Activated CD8-positive, alpha-beta memory T cell treated with anti-CD3 and anti-CD28 coated beads for 48 hours (primary cell): ENCODE data around the gene EXD3.

Experiments used
- DNase-seq, 3 experiments: peaks; one replicate each; pipeline ENCODE4 v3.0.0-alpha.2; 2020; ENCODE audit warnings: low read depth in 2 of 3, low spot score in 2 of 3

The EXD3 gene

DNA sequence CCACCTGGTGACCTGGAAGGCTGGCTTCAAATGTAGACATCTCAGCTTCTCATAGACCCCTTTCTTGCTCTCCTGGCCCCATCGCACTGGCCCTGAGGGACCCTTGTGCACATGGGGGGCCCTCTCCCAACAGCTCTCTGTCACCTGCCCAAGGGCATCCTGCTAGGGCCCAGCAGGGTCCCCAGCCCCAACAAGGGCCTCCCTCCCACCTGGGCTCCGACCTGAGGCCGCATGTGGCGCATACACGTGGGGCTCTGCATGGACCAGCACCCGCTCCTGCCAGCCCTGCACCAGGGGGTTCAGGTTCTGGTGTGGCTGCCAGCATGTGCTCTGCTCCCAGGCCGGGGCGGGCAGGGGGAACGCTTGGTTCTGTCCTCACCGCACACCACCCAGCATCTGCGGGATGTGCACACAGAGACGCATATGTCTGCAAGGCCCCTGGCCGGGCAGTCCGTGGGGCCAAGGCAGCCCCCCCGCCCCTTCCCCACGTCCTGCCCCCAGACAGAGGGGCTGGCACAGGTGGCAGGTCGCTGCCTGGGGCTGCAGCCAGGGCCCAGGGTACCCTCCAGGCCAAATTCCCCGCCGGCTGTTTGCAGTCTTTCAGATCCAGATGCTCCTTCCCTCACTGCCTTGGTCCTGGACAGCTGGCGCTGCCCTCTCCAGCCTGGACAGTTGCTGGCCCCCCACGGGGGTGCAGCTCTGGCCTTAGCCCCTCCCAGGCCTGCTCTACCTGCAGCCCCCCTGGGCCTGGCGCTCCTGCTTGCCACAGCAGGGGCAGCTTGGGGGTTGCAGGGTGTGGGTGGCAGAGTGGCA lies 103.0 kb downstream of the EXD3 start:
- no peak for DNase-seq

DNA sequence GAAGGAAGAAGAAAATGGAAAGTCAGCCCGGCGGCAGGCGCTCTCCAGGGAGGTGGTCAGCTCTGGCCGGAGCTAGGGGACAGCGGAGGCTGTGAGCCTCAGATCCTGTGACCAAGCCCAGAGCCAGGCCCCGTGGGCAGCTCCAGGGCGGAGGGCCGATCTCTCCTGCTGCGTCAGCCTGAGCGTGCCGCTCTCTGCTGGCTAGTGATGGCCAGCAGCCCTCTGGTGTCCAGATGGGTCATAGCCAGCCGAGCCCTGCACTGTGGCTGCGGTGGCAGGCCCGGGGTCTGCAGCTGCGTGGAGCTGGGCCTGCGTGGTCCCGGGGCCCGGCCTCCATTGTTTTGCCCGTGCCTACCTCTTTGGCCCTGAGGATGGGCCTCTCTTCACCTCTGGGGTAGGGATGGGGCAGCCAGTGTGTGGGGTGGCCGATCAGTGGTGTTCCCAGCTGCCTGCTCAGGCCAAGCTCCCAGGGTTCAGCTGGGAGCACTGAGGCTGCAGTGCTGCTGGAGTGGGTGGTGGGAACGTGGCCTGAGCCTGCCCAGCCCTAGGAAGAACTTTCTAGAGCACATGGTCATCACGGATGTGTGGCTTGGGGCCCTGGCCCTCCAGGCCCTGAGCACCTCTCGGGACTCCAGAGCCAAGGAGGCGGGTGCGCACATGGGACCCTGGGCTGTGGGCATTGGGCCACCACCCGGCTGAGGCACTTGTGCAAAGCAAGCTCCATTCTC lies 103.8 kb downstream of the EXD3 start:
- DNase-seq = no peak

DNA sequence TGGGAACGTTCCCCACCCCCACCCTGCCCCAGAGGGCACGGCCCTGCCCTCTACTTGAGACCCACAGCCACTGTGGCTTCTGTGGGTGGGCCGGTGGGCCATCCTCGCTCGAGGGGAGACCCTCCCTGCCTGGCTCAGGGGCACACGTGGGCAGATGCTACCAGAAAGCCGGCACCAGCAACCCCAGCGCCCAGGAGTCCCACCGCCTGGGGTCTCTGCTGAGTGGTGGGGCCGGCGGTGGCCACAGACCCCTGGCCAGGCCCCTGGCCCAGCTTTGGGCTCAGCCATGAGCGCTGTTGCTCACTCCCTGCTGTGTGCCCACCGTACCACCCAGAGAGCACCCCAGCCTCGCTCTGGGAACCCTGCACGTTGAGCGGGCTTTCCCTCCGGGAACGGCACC lies 104.4 kb downstream of the EXD3 start:
- DNase-seq = no peak

DNA sequence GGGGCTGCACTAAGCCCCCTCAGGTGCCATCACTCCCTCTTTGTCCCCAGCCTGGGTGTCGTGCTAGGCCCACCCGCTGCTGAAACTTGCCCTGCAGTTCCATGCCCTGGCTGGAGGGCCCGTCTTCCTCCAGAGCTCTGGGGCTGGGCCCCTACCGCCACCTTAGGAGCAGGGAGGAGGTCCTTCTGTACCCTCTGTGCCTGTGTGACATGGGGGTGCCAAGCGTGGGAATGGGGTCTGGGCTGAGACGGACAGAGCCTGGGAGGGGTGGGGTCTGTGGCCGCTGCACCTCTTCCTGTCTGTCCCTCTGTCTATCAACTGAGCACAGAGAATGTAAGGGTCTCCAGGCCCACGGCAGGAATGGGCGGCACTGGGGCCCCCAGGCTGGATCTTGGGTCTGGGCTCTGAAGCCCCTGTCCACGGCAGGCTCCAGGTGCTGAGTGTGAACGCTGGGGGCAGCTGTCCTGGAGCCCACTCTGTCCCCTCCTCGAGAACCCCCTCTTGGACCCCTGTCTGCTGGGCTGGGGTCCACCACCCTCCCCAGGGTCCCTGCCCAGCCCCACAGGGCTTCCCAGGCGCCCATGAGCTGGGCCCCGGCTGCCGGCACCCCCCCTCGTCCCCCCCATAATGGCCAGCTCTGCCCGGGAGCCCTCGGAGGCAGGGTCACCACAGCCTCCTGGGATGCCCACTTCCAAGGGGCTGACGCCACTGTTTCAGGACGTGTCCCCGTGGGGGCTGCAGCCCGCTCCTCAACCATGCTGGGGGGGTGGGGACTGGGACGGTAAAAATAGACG lies 105.0 kb downstream of the EXD3 start:
- DNase-seq = no peak

DNA sequence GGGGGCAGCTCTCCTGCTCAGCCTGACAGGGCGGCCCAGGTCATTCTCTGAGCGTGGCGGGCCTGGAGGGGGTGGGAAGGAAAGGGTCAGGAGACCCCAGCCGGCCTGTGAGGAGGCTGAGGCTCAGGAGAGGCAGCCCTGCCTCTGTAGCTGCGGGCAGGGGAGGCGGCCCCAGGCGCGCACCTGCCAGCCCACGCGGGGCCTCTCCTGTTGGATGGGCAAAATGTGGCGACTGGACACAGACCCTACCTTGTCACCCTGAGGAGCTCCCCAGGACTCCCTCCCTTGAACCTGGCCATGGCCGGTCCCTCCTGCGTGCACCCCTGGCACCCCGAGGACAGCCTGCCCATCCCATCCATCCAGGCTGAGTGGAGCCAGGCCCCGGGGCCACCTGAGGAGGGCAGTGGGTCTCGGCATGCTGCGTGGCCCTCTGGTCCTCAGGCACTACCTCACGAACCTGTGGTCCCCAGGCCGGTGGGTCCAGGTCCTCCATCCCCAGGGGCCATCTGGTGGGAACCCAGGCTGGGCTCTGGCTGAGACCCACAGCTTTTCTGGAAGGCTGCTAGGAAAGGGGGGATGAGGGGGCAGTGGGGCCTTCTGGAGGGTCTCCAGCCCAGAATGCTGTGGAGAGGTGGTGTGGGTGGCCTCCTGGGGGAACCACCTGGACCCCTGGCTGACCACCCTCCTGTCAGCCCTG lies 105.8 kb downstream of the EXD3 start:
- DNase-seq = no peak

DNA sequence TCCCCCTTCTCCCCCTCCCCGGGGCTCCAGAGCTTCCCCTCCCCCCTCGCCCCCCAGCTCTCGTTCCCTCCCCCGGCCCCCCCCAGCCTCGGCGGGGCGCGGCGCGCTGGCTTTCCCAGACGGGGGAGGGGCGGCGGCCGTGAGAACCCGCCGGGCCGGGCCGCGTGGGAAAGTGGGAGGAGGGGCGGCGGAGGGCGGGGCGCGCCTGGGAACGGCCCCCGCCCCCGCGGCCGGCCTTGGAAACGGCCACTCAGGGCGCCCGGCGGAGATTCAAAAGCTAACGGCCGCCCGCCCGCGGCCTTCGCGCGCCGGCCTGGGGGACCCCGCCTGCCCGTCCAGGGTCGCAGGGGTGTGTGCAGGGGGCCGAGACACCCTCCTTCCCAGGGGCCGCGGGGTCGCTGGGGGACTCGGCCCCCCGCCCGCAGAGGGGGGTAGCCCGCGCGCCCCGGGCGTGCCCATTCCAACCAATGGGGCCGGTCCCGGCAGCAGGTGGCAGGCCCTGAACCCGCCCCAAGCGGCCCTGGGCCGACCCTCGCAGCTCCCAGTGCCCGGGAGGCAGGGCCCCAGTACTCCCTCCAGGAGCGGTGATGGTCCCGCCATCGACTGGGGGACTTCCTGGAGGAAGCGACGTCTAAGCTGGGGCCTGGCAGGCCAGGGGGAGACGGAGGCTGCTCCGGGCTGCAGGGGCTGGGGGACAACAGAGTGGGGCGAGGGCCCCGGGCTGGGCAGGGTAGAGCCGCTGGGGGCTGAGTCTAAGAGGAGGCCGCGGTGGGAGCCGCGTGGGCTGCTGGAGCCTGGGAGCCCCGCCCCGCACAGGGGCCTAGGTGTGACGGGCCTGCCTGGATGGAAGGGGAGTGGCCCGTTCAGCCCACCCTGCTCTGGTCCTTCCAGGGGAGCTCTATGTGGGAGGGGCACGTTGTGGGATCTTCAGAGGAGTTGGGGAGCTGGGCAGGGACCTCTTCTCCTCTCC lies 106.7 kb downstream of the EXD3 start:
- no peak for DNase-seq

DNA sequence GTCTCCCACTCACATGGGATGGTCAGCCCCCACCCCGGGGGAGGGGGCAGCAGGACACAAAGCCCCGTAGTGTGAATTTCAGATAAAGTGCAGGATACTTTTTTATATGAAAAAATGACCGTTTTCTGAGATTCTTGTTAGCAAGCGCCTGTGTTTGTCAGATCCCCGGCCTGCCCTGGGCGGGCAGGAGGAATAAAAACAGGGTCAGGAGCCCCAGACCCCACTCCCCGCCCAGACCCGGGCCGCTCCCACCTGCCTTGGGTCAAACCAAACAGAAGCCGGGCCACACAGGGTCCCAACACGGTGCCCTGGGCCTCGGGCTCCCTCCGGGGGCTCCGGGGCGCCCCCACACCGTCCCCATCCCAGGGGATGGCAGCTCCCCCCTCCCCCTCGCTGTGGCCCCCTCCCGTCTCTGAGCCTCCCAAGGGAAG lies 107.4 kb downstream of the EXD3 start:
- no peak for DNase-seq

DNA sequence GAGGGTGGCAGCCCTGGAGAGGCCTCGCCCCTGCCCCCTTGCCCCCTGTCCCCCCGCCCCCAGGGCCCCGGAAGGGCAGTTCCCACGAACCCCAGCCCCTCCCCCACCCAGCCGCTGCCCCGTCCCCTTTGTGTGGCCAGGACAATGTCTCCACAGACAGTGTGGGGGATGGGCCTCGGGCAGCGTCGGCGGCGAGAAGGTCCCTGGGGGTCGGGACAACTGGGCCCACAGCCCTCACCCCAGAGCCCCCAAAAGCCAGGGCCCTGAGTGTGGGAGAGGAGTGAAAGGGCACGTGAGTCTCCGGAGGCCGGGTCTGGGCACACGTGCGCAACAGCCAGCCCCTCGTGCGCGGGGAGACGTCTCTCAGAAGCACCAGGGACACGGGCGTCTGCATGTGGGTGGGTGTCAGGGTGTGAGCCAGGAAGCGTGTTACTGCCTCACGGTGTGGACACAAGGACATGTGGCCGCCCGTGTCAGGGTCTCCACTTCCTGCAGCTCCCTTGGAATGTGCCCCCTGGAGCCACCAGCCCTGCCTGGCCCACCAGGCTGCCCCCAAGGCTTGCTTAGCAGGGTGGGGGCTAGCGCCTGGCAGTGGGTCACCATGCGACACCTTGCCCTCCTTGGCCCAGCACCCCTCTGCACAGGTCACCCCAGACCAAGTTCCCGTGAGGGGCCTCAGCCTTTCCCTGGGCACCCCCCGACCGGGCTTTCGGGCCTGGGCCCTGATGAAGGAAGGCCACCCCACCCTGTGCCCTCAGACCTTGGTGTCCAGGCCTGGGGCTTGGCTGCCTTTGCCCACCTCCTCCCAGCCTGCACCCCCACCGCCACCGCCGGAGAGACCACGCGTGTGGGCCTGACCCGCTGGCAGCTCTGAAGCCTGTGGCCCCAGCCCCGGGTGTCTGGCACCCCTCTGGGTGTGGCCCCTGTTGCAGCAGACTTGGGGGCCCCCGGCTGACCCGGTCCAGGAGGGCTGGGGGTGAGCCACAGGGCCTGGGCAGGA lies 108.1 kb downstream of the EXD3 start:
- no peak for DNase-seq

DNA sequence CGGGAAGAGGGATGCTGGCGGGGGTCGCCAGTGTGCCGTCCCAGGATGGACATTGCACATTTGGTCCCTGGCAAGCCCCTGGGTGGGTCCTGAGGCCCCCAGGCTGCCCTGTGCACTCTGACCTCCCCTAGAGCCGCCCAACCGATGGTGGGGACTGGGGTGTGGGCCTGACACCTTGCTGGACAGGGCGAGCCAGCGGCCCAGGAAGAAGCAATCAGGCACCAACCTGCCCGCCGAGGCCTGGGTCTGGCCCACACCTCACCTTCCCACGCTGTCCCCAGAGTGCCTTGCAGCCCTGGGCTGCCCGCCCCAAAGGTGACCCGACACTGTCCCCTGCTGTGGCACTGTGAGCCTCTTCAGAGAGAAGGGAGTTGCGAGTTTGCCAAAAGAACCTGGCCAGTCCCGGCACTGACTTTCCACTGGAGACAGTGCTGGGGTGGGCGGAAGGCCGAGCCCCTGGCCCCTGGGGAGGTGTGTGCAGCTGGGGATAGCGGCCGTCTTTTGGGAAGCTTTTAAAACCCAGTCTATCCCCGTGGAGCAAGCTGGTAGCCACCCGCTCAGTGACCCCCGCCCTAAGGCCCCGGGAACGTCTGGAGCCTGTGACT lies 108.9 kb downstream of the EXD3 start:
- DNase-seq = no peak

DNA sequence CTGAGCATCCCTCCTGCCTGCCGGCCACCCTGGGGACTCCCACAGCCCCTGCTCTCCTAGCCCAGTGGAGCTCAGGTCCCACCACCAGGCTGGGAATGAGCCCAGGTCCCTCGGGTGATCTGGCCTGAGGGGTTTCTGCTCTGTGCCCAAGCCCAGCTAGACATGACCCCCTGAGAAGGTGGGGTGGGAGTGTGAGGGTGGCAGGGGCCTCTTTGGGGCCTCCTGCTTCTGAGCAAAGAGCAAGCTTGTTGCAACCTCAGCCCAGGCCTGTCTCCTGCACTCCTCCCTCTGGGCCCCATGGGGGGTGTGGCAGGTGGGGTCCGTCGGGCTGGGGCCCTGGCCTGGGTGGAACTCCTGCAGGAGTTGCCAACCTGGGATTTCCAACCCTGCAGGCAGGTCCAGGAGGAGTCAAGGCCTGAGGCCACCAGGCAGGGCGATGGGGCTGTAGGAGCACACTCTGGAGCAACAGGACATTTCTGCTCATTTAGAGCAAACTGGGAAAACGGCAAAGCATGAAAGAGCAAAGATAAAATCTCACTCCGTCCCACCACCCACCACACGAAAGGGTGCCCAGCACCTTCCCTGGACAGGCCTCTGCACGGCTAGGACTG lies 109.5 kb downstream of the EXD3 start:
- no peak for DNase-seq

DNA sequence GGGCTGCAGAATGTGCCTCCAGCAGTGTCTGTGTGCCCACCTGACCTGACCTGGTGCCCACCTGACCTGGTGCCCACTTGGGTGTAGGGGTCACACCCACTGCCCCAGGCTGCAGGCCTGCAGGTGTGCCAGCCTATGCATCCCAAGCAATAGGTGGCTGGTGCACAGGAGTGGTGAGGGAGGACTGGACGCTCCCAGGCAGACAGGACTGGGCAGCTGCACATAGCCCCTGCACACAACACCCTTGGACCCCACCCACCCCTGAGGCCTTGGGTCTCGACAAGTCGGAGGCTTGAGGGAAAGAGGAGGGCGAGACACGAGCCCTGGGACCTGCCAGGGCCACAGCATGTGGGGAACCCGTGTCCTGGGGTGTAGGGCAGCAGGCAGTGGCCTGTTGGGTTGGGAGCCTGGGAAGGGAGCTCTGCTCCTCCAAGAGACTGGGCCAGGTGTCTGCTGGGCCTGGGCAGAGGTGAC lies 110.1 kb downstream of the EXD3 start:
- DNase-seq = no peak

DNA sequence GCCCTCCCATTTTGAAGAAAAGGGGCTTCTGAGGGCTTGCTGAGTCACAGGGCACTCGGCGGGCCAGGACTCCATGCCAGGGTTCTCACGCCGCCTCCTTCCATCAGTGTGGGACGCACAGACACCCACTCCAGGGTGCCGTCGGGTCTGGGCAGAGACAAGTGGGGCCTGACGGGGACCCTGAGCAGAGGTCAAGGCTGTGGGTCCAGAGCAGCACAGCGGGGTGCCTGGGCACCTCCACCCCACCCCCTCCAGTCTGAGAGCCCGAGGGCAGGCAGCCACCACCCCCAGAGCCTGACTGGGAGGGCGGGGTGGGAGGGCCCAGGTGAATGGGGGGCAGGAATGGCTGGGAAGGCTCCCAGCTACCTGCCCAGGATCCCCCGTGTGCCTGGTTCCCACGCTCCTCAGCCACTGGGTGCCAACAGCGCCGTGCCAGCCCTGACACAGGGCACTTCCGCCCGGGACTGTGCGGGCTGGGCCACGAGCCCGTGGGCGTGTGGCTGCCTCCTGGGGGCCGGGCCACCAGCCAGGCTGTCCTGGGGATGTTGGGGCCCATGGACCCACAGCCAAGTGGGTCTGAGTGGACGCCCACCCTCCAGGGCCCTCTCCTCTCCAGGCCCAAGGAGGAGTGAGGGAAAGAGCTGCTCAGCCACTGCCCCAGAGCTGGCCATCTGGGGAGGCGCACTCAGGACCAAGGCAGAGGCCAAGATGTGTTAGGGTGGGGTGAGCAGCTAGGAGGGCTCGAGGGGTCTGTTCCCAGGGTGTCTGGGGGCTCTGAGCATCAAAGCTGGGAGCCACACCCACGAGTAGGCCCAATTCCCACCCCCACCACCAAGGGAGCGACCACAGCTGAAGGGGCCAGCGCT lies 110.7 kb downstream of the EXD3 start:
- DNase-seq = no peak

DNA sequence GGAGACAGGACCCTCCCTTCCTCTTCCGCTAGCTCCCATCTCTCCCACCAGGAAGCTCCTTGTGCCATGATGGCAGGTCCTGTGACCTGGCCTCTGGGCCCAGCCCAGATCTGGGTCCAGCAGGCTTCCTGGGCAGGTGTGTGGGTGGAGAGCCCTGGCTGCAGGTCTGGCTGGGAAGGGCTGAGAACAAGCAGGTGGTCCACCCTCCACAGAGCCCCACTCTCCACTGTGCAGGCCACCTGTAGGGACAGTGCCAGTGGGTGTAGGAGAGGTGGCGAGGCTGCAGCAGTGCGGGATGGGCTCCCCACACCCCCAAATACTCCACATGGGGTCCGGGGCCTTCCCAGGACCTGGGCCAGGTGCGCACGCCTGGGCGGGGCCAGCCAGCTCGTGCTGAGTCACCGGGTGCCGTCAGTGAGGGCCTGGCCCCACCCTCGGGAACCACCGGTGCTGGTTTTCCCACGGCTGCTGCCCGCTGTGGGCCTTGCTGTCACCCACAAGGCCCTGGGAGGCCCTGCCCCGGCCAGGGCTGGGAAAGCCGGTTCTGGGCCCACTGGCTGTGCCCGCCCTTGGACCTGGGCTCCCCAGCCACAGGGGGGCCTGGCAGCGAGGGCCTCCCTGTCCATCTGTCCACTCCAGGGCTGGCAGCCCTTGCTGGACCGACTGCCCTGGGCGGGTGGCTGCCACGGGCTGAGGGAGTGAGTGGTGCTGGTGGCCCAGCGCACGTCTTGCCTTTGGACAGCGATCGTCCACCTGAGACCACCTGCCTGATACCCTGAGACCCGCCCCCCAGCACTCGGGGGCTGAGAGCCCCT lies 111.6 kb downstream of the EXD3 start:
- no peak for DNase-seq

DNA sequence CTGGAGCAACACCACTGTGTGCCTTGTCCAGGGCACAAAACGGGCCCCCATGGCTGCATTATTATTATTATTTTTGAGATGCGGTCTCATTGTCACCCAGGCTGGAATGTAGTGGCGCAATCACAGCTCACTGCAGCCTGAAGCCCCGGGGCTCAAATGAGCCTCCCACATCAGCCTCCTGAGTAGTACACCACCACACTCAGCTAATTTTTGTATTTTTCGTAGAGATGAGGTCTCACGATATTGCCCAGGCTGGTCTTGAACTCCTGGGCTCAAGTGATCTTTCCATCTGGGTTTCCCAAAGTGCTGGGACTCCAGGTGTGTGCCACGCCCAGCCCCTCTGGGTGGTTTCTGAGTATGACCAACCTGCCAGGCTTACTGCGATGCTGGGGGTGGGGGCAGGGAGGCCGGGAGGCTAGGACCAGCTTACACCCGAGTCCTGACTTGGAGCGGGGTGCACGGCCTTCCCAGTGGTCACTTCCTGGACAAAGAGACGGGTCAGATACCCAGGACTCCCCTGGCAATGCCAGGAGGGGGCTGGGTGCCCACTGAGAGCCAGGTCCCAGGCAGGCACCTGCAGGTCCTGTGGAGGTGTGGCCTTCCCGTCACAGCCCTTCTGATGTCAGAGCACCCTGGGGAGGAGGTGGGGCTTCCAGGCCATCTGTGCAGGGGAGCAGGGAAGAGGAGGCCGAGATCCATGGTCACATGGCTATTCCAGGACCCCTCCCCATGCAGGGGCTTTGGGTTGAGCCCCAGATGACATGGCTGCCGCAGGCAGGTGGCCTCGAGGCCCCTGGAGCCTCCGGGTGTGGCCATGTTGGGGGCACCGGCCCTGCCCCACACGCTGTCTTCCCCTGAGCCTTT lies 112.5 kb downstream of the EXD3 start:
- DNase-seq = no peak
